Amniotic epithelial cell (primary cell): Measurements from ENCODE around the gene ASIC1.
"Not testable (repeated sequence)": the region's sequence is repeated elsewhere in the genome, so short reads cannot be mapped to it uniquely, and the experiment has no call there.

Experiments
- DNase-seq: peaks from one replicate; pipeline ENCODE4 v3.0.0-alpha.2; 2010; ENCODE audit warnings: low read depth

ASIC1 gene

GRCh38 chr12:50061946-50062686 is 4.7 kb downstream of the ASIC1 start:
- peak; percentile 71 for DNase-seq

- DNase-seq = no peak
Measured at GRCh38 chr12:50062728-50063460, 5.5 kb downstream of the ASIC1 start.

DNA sequence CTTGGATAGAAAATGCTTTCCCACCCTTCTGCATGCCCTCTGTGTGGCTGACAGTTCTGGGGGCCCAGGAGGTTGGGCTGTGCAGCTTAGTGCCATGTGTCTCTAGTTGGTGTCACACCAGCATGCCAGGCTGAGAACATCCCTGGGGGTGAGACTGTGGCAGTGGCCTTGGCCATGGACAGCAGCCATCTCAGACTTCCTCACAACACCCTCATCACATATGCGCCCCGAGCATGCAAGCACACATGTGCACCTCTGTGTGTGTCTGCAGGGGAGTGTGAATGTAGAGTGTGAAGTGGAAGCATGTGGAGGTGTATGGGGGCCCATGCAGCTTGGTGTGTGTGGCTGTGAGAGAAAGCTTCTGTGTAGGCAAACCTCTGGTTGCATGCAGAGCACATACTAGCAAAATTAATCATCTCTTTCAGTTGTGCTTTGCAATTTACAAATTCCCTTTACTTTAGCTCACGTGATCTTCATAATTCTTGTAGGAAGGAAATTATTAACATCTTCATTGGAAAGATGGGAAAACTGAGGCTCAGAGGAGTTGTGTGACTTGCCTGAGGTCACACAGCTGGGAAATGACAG is 8.4 kb downstream of the ASIC1 start:
- peak; percentile 21 for DNase-seq

- DNase-seq = peak; percentile 89
Measured at GRCh38 chr12:50066402-50066801, 9.0 kb downstream of the ASIC1 start.

GRCh38 chr12:50069069-50069468 is 11.7 kb downstream of the ASIC1 start:
- no peak for DNase-seq

- peak; percentile 14 for DNase-seq
Measured at GRCh38 chr12:50069539-50069938, 12.1 kb downstream of the ASIC1 start.

GRCh38 chr12:50070314-50071060 is 13.1 kb downstream of the ASIC1 start:
- DNase-seq = peak; percentile 73

GRCh38 chr12:50072198-50072907 is 15.0 kb downstream of the ASIC1 start:
- DNase-seq = no peak

DNA sequence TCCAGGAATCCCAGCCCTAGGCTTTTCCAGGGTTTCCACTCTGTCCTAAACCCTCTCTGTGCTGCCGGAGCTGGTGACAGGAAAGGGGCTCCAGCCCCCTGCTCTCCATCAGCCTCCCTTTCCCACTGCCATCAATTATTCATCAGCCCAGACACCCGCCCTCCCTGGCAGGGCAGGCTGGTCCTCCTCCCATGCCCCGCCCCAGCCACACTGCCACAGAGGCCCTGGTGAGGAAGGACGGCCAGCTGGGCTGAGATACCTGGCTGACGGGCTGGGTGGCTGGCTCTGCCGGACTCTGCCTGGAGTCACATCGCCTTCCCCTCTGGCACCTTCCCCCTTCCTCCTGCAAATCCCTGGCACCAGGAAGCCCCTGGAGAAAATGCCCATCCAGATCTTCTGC is 15.8 kb downstream of the ASIC1 start:
- DNase-seq = no peak

DNA sequence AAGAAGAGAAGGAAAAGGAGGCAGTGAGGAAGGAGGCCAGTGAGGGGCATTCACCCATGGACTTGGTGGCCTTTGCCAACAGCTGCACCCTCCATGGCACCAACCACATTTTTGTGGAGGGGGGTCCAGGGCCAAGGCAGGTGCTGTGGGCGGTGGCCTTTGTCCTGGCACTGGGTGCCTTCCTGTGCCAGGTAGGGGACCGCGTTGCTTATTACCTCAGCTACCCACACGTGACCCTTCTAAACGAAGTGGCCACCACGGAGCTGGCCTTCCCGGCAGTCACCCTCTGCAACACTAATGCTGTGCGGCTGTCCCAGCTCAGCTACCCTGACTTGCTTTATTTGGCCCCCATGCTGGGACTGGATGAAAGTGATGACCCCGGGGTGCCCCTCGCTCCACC is 16.3 kb downstream of the ASIC1 start:
- no peak for DNase-seq

DNA sequence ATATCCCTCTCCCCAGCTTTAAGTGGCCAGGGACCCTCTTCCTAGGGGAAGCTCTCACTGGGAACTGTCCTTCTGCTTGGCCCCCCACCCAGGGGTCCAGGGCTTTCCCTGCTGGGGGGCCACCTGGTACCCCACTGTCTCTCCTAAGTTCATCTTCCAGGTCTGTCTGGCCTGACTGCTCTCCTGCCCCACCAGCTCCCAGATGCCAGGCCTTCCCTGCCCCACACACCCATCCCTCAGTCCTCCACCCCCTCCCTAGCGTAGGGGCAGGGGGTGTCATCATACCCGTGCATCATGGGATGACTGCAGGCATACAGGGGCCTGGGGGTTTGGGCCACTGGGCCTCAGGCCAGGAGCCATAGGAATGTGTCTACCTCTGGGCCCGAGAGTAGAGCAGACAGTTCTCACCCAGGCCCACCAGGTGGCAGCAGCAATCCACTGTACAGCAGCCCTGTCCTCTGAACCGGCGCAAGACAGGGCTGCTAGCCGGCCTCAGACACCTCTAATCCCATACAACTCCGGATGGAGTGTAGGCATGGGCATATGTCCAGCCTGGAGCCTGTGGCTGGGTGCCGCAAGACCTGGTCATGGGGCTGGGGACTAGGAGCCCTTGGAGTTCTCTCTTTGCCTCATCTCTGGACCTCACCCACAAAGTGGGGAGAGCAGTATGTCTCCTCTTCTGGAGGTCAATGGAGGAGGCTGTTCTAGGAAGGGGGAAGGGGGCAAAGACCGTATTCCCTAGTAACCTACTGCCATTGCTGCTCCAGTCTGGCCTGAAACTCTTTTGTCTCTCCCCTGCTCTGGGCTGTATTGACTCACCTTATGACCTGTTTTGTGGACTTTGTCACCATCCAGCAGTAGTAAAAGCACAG is 17.8 kb downstream of the ASIC1 start:
- DNase-seq = peak; percentile 79

GRCh38 chr12:50075808-50076170 is 18.4 kb downstream of the ASIC1 start:
- DNase-seq = no peak

GRCh38 chr12:50077099-50077498 is 19.7 kb downstream of the ASIC1 start:
- no peak for DNase-seq

DNA sequence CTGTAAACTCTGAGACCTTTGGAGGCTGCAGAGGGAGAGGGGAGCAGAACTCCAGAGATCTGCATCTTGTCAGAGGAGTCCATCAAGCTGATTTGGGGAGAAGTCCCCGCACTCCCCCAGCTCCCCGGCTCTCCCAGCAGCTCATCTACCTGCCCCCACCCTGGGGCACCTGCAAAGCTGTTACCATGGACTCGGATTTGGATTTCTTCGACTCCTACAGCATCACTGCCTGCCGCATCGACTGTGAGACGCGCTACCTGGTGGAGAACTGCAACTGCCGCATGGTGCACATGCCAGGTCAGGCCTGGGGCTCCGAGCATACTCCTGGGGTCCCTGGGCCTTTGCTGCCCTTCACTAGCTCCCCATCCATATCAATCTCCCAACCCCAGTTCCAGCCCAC is 20.9 kb downstream of the ASIC1 start:
- DNase-seq = no peak

GRCh38 chr12:50079771-50080170 is 22.4 kb downstream of the ASIC1 start:
- no peak for DNase-seq

- DNase-seq = no peak
Measured at GRCh38 chr12:50081096-50081808, 23.9 kb downstream of the ASIC1 start.

- DNase-seq = no peak
Measured at GRCh38 chr12:50082644-50083043, 25.2 kb downstream of the ASIC1 start.

GRCh38 chr12:50083301-50083700 is 25.9 kb downstream of the ASIC1 start:
- no peak for DNase-seq

- not testable (repeated sequence) for DNase-seq
Measured at GRCh38 chr12:50084409-50084774, 27.0 kb downstream of the ASIC1 start.
